ENCODE results near the gene KCNC1.

The KCNC1 gene

DNA sequence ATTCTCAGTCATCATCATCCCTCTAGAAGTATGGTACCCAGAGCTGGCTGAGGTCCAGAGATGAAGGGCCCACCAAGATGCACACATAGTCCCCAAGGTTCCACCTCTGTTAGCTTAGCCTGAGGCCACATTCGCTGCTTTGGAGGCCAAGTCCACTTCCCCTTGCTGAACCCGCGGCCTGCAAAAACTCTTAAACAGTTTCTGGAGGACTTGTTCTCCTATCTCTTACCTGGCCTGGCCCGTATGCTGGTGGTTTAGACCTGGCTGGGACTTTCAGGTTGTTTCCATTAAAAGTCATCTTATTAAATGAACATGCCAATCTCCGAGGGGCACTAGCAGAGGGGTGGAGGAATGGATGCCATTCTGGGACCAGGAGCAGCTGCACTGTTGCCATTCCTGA lies 64.6 kb downstream of the KCNC1 start:
- Histone ChIP-seq H3K4me1 (no peaks in the 10 kb centered on the region), H3K9ac (no peak overlapping the region), H3K4me2 (ENCODE audit: low read length) (no peak overlapping the region), H3K36me3 (ENCODE audit: control insufficient read depth, insufficient read depth, low read length) (no peaks in the 10 kb centered on the region), H3K4me3 (ENCODE audit: low read depth, low read length) (no peak overlapping the region), H3K79me2 (no peaks in the 10 kb centered on the region), H2AFZ (no peak overlapping the region), H3K27ac (no peak overlapping the region), H3K27me3 (ENCODE audit: control insufficient read depth, insufficient read depth, low read length) (no peaks in the 10 kb centered on the region), H3K9me3 (ENCODE audit: control insufficient read depth, low read length) (no peaks in the 10 kb centered on the region)
- TF ChIP-seq, protein P1, sequence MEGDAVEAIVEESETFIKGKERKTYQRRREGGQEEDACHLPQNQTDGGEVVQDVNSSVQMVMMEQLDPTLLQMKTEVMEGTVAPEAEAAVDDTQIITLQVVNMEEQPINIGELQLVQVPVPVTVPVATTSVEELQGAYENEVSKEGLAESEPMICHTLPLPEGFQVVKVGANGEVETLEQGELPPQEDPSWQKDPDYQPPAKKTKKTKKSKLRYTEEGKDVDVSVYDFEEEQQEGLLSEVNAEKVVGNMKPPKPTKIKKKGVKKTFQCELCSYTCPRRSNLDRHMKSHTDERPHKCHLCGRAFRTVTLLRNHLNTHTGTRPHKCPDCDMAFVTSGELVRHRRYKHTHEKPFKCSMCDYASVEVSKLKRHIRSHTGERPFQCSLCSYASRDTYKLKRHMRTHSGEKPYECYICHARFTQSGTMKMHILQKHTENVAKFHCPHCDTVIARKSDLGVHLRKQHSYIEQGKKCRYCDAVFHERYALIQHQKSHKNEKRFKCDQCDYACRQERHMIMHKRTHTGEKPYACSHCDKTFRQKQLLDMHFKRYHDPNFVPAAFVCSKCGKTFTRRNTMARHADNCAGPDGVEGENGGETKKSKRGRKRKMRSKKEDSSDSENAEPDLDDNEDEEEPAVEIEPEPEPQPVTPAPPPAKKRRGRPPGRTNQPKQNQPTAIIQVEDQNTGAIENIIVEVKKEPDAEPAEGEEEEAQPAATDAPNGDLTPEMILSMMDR (IDR thresholded peaks at IDR 0.05): no peak

GRCh38 chr11:17801166-17801565 lies 66.6 kb downstream of the KCNC1 start:
- no peaks in the 10 kb centered on the region for H3K4me1 ChIP-seq
- no peak overlapping the region for H3K4me2 ChIP-seq (ENCODE audit: low read length)
- no peaks in the 10 kb centered on the region for H3K9me3 ChIP-seq (ENCODE audit: control insufficient read depth, low read length)
- no peak overlapping the region for H3K27ac ChIP-seq
- H3K9ac ChIP-seq: no peak overlapping the region
- H3K4me3 ChIP-seq (ENCODE audit: low read depth, low read length): no peak overlapping the region
- H3K27me3 ChIP-seq (ENCODE audit: control insufficient read depth, insufficient read depth, low read length): no peaks in the 10 kb centered on the region
- H3K79me2 ChIP-seq: no peaks in the 10 kb centered on the region
- no peaks in the 10 kb centered on the region for H3K36me3 ChIP-seq (ENCODE audit: control insufficient read depth, insufficient read depth, low read length)
- no peak overlapping the region for H2AFZ ChIP-seq
- TF ChIP-seq, protein P1 (IDR thresholded peaks at IDR 0.05): no peak

- Histone ChIP-seq H3K27me3 (ENCODE audit: control insufficient read depth, insufficient read depth, low read length) (no peaks in the 10 kb centered on the region), H3K9me3 (ENCODE audit: control insufficient read depth, low read length) (no peaks in the 10 kb centered on the region), H3K27ac (no peak overlapping the region), H3K4me3 (ENCODE audit: low read depth, low read length) (no peak overlapping the region), H3K36me3 (ENCODE audit: control insufficient read depth, insufficient read depth, low read length) (no peaks in the 10 kb centered on the region), H3K4me1 (no peaks in the 10 kb centered on the region), H3K9ac (no peak overlapping the region), H3K79me2 (no peaks in the 10 kb centered on the region), H3K4me2 (ENCODE audit: low read length) (no peak overlapping the region), H2AFZ (no peak overlapping the region)
- TF ChIP-seq, protein P1 (IDR thresholded peaks at IDR 0.05): no peak
Measured at GRCh38 chr11:17802491-17802890, 67.9 kb downstream of the KCNC1 start.

DNA sequence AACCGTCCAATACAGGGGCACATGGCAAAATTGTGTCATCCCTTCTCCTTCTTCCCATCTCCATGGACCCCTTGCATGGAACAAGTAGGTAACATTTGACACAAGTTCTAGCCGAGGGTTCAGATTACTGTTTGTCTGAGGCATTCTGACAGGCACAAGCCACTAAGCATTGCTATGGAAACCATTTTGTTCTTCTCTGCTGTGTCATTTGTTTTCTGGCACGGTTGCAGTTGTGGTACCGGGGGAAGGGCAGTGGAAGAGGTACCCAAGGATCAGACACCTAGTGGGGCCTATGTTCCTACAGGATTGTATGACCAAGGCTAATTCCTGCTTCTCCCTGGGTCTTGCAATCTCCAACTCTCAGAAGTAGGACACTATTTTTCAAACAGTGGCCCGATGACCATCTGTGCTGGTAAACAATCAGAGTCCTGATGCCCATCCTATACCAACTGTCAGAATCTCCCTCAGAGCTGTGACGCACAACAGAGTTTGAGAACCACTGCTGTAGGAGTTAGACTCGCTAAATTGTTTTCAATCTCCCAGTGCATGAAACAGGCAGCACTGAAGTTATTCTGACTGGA lies 69.3 kb downstream of the KCNC1 start:
- no peak overlapping the region for H3K4me3 ChIP-seq (ENCODE audit: low read depth, low read length)
- no peaks in the 10 kb centered on the region for H3K36me3 ChIP-seq (ENCODE audit: control insufficient read depth, insufficient read depth, low read length)
- no peaks in the 10 kb centered on the region for H3K79me2 ChIP-seq
- H3K4me2 ChIP-seq (ENCODE audit: low read length): no peak overlapping the region
- no peaks in the 10 kb centered on the region for H3K9me3 ChIP-seq (ENCODE audit: control insufficient read depth, low read length)
- H3K9ac ChIP-seq: no peak overlapping the region
- TF ChIP-seq, protein P1 (IDR thresholded peaks at IDR 0.05): no peak
- H3K4me1 ChIP-seq: no peaks in the 10 kb centered on the region
- no peak overlapping the region for H3K27ac ChIP-seq
- H2AFZ ChIP-seq: no peak overlapping the region
- H3K27me3 ChIP-seq (ENCODE audit: control insufficient read depth, insufficient read depth, low read length): no peaks in the 10 kb centered on the region

- Histone ChIP-seq H3K4me3 (ENCODE audit: low read depth, low read length) (no peak overlapping the region), H3K9ac (no peak overlapping the region), H3K27me3 (ENCODE audit: control insufficient read depth, insufficient read depth, low read length) (no peaks in the 10 kb centered on the region), H3K4me1 (no peaks in the 10 kb centered on the region), H3K4me2 (ENCODE audit: low read length) (no peak overlapping the region), H2AFZ (no peak overlapping the region), H3K9me3 (ENCODE audit: control insufficient read depth, low read length) (no peaks in the 10 kb centered on the region), H3K27ac (no peak overlapping the region), H3K79me2 (no peaks in the 10 kb centered on the region), H3K36me3 (ENCODE audit: control insufficient read depth, insufficient read depth, low read length) (no peaks in the 10 kb centered on the region)
- TF ChIP-seq, protein P1 (IDR thresholded peaks at IDR 0.05): no peak
Measured at GRCh38 chr11:17805043-17805442, 70.5 kb downstream of the KCNC1 start.
